ENCODE data around the gene CD38. TPM values are rescaled to one million over a fixed set of nuclear protein-coding genes. Genes with fewer than 3 reads are reported as not detected.
"Not testable (repeated sequence)": the region's sequence is repeated elsewhere in the genome, so short reads cannot be mapped to it uniquely, and the experiment has no call there.

Gene CD38
- total RNA-seq, 3 donors from 2014 or later, result 2.0 to 47.2 (median 2.6) TPM

DNA sequence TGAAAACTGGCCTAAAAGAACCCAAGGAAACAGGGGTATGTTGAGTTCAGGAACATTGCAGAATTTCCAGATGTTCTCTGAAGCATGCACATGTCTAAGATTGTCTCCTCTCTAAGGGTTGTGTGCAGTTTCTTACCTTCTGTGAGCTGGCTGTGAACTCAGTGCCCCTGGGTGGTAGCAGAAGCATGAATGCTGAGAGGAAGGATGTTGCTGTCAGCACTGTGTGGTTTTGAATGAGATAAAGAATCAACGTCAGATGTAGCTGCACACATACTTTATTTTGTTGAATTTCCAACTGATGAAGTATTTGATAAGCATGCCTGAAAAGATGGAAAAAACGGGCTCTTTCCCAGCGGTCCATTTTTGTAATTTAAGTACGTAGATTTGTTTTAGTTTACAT lies 23.8 kb upstream of the CD38 start:
- TF ChIP-seq, protein P1, sequence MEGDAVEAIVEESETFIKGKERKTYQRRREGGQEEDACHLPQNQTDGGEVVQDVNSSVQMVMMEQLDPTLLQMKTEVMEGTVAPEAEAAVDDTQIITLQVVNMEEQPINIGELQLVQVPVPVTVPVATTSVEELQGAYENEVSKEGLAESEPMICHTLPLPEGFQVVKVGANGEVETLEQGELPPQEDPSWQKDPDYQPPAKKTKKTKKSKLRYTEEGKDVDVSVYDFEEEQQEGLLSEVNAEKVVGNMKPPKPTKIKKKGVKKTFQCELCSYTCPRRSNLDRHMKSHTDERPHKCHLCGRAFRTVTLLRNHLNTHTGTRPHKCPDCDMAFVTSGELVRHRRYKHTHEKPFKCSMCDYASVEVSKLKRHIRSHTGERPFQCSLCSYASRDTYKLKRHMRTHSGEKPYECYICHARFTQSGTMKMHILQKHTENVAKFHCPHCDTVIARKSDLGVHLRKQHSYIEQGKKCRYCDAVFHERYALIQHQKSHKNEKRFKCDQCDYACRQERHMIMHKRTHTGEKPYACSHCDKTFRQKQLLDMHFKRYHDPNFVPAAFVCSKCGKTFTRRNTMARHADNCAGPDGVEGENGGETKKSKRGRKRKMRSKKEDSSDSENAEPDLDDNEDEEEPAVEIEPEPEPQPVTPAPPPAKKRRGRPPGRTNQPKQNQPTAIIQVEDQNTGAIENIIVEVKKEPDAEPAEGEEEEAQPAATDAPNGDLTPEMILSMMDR (IDR thresholded peaks at IDR 0.05), result no peak
- TF ChIP-seq POLR2AphosphoS5 (IDR thresholded peaks at IDR 0.05) (no peak), POLR2A (IDR thresholded peaks at IDR 0.05) (no peak)
- Histone ChIP-seq H3K9me3 (peaks cover 0 to 7% of the 10 kb centered on the region in 2 donors), H3K4me1 (no peaks in the 10 kb centered on the region), H3K27me3 (no peaks in the 10 kb centered on the region), H3K36me3 (no peaks in the 10 kb centered on the region), H3K4me3 (no peak overlapping the region), H3K27ac (no peak overlapping the region)
- no peak for DNase-seq (ENCODE audit: low spot score in 2 of 2)
- intact Hi-C loops (cut with DNase I; ENCODE audit: low total_unique reads), result no loop called here

DNA sequence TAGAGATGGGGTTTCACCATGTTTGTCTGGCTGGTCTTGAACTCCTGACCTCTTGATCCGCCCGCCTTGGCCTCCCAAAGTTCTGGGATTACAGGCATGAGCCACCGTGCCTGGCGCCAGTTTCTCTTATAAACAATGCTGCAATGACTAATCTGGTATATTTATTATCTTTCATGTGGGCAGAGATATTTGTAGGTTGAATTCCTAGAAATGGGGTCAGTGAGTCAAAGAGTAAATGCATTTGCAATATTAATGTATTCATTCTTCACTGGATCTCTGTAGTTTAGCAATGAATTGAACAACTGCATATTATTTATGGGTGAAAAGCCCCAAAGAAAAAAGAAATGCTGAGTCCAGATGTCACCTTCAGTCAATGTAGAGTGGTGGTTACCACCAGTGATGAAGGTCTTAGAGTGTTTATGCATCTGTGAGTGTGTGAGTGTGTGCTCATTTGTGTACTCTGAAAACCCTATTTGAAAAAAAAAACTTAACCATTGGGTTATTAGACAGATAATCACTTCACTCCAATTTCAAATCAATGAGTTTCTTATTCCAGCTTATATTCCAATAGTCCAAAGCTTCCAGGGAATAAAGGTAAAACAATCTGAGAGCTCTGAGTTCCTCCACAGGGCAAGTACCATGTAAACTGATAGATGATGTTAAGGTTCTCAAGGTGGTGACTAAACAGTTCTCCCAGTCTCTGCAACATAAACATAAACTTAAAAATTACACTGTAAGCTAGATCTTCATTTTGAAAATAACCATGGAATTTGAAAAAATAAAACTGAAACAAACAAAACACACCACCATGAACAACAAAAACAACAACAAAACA lies 22.6 kb upstream of the CD38 start:
- no peak overlapping the region for H3K4me3 ChIP-seq
- peaks cover 0 to 7% of the 10 kb centered on the region in 2 donors for H3K9me3 ChIP-seq
- no peaks in the 10 kb centered on the region for H3K36me3 ChIP-seq
- no peaks in the 10 kb centered on the region for H3K27me3 ChIP-seq
- no peak for DNase-seq (ENCODE audit: low spot score in 2 of 2)
- TF ChIP-seq POLR2A (IDR thresholded peaks at IDR 0.05) (no peak), POLR2AphosphoS5 (IDR thresholded peaks at IDR 0.05) (no peak)
- TF ChIP-seq, protein P1 (IDR thresholded peaks at IDR 0.05), result no peak
- no peaks in the 10 kb centered on the region for H3K4me1 ChIP-seq
- H3K27ac ChIP-seq, result no peak overlapping the region
- intact Hi-C loops (cut with DNase I; ENCODE audit: low total_unique reads), result no loop called here

DNA sequence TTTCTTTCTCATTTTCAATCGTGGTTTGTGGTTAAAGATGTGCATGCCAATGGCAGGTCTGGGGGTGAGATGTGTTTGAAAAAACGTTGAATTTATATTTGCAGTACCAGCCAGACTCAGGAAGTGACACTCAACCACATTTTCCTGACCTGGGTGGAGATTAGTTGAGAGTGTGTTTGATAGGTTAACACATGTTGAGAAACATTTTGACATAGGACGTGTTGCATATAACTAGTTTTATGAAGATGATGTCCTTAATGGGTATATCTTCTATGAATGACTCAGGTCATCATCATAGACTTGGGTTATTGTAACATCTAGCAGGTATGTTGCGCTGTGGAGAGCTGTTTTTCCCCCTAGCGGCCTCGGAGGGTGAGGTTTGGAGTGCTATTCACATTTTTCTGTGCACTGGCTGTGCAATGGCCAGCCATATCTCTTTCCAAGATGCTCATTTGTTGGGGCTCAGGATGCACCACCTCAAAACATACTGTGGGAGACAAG lies 21.7 kb upstream of the CD38 start:
- DNase-seq (ENCODE audit: low spot score in 2 of 2), result no peak
- no peaks in the 10 kb centered on the region for H3K36me3 ChIP-seq
- TF ChIP-seq POLR2AphosphoS5 (IDR thresholded peaks at IDR 0.05), result no peak
- TF ChIP-seq, protein P1 (IDR thresholded peaks at IDR 0.05), result no peak
- no peak for TF ChIP-seq POLR2A (IDR thresholded peaks at IDR 0.05)
- intact Hi-C loops (cut with DNase I; ENCODE audit: low total_unique reads), result no loop called here
- no peak overlapping the region for H3K27ac ChIP-seq
- no peaks in the 10 kb centered on the region for H3K4me1 ChIP-seq
- no peaks in the 10 kb centered on the region for H3K27me3 ChIP-seq
- no peak overlapping the region for H3K4me3 ChIP-seq
- H3K9me3 ChIP-seq, result peaks cover 0 to 7% of the 10 kb centered on the region in 2 donors

DNA sequence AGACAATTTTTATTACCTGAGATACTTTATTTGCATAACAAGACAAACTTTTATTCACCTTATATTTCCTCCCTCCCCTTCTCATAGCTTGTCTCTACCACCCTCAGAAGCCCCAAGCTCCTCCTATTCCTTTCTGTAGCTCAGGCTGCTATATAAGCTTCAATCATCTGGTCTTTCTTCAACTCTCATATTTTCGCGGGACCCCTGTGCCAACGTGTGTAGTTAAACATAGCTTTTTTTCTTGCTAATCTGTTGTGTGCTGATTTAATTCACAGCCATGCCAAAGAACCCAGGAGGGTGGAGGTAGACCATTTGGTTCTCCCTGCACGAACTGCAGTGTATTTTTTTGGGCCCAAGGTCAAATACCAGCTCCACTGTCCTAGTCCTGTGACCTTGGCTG lies 21.1 kb upstream of the CD38 start:
- DNase-seq (ENCODE audit: low spot score in 2 of 2), result no peak
- H3K36me3 ChIP-seq, result no peaks in the 10 kb centered on the region
- H3K27me3 ChIP-seq, result no peaks in the 10 kb centered on the region
- H3K4me3 ChIP-seq, result no peak overlapping the region
- H3K4me1 ChIP-seq, result no peaks in the 10 kb centered on the region
- no peak overlapping the region for H3K27ac ChIP-seq
- no peak for TF ChIP-seq POLR2A (IDR thresholded peaks at IDR 0.05)
- TF ChIP-seq POLR2AphosphoS5 (IDR thresholded peaks at IDR 0.05), result no peak
- TF ChIP-seq, protein P1 (IDR thresholded peaks at IDR 0.05), result no peak
- intact Hi-C loops (cut with DNase I; ENCODE audit: low total_unique reads), result no loop called here
- H3K9me3 ChIP-seq, result peaks cover 0 to 7% of the 10 kb centered on the region in 2 donors

DNA sequence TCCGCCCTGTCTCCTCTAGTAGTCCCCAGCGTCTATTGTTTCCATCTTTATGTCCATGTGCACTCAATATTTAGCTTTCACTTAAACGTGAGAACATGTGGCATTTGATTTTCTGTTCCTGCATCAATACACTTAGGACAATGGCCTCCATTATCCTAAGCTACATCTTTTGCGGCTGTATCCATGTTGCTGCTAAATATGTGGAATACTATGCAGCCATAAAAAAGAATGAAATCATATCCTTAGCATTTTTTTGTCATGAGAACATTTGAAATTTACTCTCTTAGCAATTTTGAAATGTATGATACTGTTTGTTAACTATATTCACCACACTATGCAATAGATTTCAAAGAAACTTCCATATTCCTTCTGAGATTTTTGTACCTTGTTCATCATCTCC lies 19.8 kb upstream of the CD38 start:
- no peak overlapping the region for H3K4me3 ChIP-seq
- TF ChIP-seq POLR2AphosphoS5 (IDR thresholded peaks at IDR 0.05), result no peak
- TF ChIP-seq, protein P1 (IDR thresholded peaks at IDR 0.05), result no peak
- no peak for TF ChIP-seq POLR2A (IDR thresholded peaks at IDR 0.05)
- no peak overlapping the region for H3K27ac ChIP-seq
- intact Hi-C loops (cut with DNase I; ENCODE audit: low total_unique reads), result no loop called here
- H3K27me3 ChIP-seq, result no peaks in the 10 kb centered on the region
- H3K9me3 ChIP-seq, result peaks cover 0 to 7% of the 10 kb centered on the region in 2 donors
- H3K36me3 ChIP-seq, result no peaks in the 10 kb centered on the region
- H3K4me1 ChIP-seq, result no peaks in the 10 kb centered on the region
- DNase-seq (ENCODE audit: low spot score in 2 of 2), result no peak

DNA sequence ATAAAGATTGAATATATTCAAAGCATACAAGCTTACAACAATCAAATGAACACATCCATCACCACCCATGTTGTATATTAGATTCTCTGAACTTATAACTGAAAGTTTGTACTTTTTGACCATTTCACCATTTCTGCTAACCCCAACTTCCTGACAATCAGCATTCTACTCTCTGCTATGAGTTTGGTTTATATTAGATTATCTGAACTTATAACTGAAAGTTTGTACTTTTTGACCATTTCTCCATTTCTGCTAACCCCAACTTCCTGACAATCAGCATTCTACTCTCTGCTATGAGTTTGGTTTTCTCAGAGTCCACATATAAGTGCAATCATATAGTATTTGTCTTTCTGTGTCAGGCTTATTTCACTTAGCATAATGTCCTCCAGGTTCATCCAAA lies 15.7 kb upstream of the CD38 start:
- H3K9me3 ChIP-seq; H3K4me1 ChIP-seq; H3K4me3 ChIP-seq; DNase-seq (ENCODE audit: low spot score in 2 of 2); intact Hi-C loops (cut with DNase I; ENCODE audit: low total_unique reads); H3K27me3 ChIP-seq; H3K27ac ChIP-seq; H3K36me3 ChIP-seq: not testable (repeated sequence)
